DOHH2 (cell line): Measurements from ENCODE around the gene CCDC28B.

Source experiments
- EZH2phosphoT487 ChIP-seq: fragments of 200-600 bp; sonication (generic); IDR thresholded peaks from 2 replicates; pipeline ENCODE4 v1.6.1; 2017; ENCODE audit warnings: borderline replicate concordance, mild to moderate bottlenecking, antibody characterized with exemption, low read length, moderate library complexity, mixed read lengths
- TF ChIP-seq, protein P1 (sequence below): fragments of 200-600 bp; sonication (generic); IDR thresholded peaks from one replicate; pipeline ENCODE4 v1.5.1; 2014; ENCODE audit warnings: antibody characterized with exemption, mild to moderate bottlenecking, low read depth, low read length; ENCODE audit not compliant: poor library complexity, severe bottlenecking

DNA sequence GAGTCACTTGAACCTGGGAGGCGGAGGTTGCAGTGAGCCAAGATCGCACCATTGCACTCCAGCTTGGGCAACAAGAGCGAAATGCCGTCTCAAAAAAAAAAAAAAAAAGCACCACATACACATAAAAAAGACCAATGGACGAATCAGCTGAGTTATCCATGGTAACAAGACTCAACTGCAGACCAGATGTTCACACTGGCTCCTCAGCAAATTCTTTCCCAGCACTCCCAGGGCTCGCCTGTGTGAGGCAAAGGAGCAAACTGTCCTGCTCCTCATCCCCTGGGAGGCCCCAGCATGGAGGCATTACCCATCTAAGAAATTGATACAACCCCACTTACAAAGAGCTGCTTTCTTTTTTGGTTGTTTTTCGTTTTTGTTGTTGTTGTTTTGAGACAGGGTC, 18.6 kb downstream of the CCDC28B start:
- TF ChIP-seq, protein P1, sequence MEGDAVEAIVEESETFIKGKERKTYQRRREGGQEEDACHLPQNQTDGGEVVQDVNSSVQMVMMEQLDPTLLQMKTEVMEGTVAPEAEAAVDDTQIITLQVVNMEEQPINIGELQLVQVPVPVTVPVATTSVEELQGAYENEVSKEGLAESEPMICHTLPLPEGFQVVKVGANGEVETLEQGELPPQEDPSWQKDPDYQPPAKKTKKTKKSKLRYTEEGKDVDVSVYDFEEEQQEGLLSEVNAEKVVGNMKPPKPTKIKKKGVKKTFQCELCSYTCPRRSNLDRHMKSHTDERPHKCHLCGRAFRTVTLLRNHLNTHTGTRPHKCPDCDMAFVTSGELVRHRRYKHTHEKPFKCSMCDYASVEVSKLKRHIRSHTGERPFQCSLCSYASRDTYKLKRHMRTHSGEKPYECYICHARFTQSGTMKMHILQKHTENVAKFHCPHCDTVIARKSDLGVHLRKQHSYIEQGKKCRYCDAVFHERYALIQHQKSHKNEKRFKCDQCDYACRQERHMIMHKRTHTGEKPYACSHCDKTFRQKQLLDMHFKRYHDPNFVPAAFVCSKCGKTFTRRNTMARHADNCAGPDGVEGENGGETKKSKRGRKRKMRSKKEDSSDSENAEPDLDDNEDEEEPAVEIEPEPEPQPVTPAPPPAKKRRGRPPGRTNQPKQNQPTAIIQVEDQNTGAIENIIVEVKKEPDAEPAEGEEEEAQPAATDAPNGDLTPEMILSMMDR, result no peak
- no peak for TF ChIP-seq EZH2phosphoT487
